ENCODE measurements around the gene OR2AP1.
"Not testable (repeated sequence)": the region's sequence is repeated elsewhere in the genome, so short reads cannot be mapped to it uniquely, and the experiment has no call there.

Gene OR2AP1

DNA sequence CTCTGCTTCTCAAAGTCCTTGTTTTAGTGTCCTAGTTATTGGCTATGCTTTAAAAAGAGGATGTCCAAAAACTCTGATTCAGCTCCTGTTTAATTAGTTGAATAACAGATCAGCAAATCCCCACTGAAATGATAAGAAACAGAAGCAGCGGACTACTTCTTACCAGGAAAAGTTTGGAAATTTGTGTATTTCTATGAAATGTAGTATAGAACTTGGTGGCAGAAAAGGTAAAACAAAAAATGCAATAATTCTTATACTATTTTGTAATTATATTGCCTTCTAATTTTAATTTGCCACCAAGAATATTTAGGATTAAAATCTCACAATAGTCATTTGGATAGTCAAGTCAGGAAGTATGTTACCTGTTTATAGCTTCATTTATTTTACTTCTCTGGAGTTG, at the start of gene OR2AP1:
Gene OR2AP1 (plus strand): TSS at position 301 of the 400 bp plus-strand sequence. CDS start 1,947 bp downstream, outside the sequence.
- no peak for DNase-seq

DNA sequence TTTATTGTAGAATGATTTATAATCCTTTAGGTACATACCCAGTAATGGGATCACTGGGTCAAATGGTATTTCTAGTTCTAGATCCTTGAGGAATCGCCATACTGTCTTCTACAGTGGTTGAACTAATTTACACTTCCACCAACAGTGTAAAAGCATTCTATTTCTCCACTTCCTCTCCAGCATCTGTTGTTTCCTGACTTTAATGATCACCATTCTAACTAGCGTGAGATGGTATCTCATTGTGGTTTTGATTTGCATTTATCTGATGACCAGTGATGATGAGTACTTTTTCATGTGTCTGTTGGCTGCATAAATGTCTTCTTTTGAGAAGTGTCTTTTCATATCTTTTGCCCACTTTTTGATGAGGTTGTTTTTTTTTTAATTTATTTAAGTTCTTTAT, 24.0 kb upstream of the OR2AP1 start:
- DNase-seq = not testable (repeated sequence)

DNA sequence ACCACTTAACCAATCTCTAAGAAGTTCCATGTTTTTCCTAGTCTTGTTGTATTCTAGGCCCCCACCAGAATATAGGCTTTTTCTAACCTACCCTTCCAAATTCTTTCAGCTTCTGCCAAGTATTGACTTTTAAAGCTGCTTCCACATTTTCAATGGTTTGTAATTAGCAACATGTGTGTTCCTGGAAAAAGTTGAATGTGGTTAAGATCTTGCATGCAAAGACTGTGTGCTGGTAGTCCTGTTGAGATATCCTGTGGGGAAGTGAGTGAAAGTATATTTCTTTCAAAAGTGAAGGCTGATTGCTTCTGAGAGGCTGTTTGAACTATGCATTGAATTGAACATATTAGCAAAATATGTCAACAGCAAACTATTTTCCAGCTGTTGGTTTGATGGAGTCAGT, 23.5 kb upstream of the OR2AP1 start:
- no peak for DNase-seq

DNA sequence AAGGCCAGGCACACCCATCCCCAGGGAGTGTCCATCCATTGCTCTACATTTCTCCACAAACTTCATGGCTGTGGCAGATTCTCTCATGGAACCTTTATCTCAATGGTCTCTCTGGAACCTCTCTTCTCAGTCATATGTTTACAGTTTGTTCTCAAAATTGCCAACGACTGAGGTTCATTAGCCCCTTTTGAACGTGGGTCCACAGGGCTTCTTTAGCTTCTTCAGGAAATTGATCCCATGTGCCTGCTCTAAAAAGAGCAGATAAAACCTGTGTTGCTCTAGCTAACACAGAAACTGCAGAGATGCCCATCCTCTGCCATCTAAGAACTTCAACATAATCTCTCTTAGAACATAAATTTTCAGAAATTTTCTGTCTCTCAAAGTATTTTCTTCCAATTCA, 23.0 kb upstream of the OR2AP1 start, which contains the start of gene OR6C4:
Gene OR6C4 (plus strand): TSS at position 301 of the 400 bp plus-strand sequence. CDS start 1,625 bp downstream, outside the sequence.
- no peak for DNase-seq

DNA sequence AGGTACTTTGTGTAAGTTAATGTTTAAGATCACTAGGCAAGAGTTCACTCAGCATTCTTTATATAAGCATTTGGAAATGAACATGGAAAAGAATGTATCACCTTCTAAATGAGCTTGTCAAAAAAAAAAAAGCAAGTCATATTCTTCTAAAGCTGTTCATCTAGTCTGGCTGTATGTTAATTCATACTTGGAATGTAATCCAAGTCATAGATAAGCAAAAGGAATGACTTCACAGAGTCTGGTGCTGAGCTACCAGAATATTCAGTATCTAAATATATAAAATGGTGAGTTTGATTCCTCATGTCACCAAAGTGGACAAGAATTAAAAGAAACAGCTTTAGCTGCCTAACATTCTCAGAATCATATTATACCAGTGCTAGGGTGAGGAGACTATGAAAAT, 18.0 kb upstream of the OR2AP1 start:
- no peak for DNase-seq

DNA sequence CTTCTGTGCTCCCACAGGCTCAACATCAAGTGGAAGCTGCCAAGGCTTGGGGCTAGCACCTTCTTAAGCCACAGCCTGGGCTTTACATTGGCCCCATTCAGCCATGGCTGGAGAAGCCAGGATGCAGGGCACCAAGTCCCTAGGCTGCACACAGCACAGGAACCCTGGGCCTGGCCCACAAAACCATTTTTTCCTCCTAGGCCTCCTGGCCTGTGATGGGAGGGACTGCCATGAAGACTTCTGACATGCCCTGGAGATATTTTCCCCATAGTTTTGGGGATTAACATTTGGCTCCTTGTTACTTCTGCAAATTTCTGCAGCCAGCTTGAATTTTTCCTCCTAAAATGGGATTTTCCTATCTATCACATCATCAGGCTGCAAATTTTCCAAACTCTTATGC, 2.2 kb upstream of the OR2AP1 start:
- DNase-seq = not testable (repeated sequence)

DNA sequence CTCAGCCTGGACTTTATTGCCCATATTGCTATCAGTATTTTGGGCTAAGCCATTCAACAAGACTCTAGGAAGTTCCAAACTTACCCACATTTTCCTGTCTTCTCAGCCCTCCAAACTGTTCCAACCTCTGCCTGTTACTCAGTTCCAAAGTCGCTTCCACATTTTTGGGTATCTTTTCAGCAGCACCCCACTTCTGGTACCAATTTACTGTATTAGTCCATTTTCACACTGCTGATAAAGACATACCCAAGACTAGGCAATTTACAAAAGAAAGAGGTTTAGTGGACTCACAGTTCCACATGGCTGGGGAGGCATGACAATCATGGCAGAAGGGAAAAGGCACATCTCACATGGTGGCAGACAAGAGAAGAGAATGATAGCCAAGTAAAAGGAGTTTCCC, 1.6 kb upstream of the OR2AP1 start:
- DNase-seq = not testable (repeated sequence)

DNA sequence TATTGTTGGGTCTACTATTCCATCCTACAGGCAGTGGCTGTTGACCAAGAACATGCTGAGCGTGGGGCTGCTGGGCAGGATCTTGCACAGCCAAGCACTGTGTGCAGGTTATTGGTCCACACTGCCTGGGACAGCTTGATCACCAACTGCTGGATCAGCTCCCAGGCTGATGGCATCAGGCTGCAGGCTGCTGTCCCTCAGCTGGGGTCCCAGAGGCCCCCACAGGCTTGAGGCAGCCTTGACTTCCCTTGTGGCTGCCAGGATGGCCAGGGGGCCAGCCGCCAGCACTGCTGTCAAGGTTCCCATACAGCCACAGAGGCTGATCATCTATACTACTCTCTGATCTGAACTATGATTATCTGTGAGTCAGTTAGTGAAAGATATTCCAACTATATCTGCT, 9.8 kb downstream of the OR2AP1 start:
- DNase-seq = no peak

DNA sequence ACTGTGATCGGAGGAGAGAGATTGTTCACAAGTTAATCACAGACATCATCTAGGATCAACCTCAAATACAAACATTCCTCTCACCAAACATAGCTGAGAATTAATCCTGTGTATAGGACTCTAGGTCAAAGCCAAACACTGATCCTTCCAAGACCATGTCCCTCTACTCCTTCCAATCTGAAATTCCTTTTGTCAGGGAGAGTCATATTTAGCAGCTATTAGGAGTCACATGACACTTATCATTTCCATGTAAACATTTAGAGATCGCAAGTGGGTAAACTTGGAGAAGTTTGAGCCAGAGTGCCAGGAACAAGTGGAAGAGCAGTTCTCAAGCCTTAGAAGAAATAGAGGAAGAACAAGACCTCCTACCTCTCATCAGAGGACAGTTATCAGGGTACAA, 13.5 kb downstream of the OR2AP1 start:
- DNase-seq = no peak

DNA sequence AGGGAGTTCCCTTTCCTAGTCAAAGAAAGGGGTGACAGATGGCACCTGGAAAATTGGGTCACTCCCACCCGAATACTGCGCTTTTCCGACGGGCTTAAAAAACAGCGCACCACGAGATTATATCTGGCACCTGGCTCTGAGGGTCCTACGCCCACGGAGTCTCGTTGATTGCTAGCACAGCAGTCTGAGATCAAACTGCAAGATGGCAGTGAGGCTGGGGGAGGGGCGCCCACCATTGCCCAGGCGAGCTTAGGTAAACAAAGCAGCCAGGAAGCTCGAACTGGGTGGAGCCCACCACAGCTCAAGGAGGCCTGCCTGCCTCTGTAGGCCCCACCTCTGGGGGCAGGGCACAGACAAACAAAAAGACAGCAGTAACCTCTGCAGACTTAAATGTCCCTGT, 17.9 kb downstream of the OR2AP1 start:
- not testable (repeated sequence) for DNase-seq

DNA sequence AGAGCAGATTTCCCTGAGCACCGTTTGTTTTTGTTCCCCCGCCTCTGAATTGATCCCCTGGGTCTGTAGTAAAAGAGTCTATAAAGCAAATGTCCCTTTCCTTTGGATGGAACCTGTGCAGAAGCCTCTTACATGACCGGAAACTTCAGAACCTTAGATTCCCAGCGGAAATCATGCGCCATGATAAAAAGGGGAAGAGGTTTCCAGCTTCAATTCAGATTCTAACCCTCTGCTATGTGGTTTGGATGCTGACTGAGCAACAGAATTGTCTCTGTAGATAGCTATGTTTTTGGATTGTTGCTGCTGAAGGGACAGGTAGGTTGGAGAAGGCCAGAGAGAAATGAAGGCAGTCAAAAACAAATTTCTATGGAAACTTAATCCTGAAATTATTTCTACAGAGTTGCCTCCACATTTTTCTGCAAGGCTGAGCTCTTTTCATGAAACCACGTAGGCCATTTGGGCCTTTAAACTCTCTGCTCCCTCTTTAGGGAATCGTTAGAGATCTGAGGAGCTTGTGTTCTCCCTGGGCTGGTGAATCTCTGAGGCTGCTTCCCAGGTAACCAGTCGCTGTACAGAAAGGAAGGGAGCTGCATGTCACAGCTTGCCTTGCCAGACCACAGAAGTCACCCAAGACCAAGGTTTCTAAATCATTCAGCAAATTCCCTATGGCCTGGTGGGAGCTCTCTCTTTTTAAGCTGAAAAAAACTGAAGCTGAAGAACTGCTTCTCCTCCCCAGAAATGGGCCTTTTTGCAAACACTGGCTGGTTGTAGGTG, 35.7 kb downstream of the OR2AP1 start:
- no peak for DNase-seq

DNA sequence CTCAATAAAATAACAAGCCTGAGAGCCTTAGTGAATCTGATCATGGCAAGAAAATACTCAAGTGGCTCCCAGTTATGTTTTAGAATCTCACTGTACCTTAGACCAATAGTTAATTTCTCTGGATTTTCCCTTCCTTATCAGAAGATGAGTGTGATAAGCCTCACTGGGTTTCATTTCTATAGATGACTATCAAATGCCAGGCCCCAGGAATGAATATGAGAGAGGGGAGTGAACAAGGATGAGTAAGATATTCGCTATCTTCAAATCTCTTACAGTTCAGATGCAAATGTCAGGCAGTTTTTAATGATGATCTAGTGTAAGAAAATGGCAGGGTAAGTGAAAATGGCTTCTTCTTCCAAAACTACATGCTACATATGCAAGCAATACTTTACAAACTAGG, 38.3 kb downstream of the OR2AP1 start:
- DNase-seq = no peak

DNA sequence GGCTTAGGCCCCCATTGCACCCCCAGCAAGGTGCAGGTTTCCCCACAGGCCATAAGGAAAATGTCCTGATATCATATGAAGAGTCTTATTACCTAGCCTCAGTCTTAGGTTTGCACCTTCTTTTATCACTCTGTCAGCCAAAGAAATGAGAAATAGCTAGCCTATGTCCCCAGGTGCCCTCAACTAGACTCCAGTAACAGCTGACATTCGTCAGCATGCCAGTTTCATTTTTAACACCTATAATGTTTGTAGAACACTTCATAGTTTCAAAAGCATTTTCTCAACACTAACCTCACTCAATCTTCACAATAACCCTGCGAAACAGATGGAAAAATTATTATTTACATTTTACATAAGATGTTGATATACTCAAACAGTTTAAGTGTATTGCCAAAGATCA, 40.4 kb downstream of the OR2AP1 start:
- no peak for DNase-seq

DNA sequence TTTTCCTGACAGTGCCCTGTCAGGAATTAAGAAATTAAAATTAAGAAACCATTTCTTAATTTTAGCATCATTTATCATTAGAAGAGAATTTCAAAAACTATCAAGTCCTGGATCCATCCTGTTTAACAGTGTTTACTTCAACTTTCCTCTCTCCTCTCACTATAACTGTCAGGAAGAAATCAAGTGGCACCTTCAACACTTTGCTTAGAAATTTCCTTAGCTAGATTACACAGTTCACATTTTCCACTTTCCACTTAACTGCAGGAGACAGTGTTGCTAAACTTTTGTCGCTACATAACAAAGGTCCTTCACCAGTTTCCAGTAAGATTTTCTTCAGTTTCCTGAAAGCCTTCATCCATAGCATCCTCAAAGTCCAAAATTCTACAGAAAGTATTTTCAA, 42.5 kb downstream of the OR2AP1 start:
- DNase-seq = no peak

DNA sequence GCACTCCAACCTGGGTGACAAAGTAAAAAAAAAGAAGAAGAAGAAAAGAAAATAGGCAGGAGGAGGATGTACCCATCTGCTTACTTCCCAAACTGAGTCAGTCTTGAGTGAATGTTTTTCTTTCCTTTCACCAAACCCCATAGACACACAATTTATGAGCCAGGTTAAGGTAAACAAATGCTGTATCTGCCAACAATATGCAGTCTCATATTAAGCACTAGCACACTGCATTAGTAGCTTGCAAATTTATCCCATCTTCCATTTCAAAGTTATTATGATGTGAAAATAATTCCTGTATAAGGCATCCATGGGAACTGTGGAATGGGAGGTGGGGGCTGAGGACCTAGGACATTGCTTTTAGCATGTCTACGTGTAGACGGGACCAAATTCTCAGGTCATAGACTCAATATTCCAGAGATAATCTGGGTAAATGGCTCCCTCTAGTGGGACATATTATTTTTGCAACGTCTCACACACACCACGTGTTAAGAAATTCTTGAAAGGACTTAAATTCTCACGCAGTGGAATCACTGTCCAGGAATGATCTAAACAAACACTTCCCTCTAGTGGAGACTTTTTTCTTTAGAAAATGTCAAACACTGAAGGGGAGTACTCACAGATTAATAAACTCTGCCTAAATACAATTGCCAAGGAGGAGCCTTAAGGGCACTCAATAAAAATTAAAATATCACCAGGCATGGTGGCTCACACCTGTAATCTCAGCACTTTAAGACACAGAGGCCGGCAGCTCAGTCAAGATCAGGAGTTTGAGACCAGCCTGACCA, 47.3 kb downstream of the OR2AP1 start:
- DNase-seq = peak; percentile 19

DNA sequence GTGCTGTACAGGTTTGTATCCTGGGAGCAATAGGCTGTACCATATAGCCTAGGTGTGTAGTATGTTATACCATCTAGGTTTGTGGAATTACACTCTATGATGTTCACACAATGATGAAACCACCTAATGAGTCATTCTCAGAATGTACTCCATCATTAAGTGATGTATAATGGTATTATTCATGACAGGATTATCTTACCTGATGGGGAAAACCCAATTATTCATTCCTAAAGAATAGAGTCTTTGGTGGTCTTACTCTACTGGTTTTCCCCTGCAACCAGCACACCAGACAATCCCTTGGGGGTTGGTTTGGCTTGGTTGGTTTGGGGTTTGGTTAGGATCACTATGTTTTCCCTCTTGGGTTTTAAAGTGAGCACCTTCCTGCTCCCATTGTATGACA, 51.8 kb downstream of the OR2AP1 start:
- DNase-seq = no peak

Measured in activated CD8-positive, alpha-beta memory T cell treated with anti-CD3 and anti-CD28 coated beads, Interleukin-2, amount 50 U/mL, for 4 hours (primary cell).